Caco-2 (cell line): ENCODE measurements around the gene LRRC14B. TPM values are rescaled to one million over a fixed set of nuclear protein-coding genes. Genes with fewer than 3 reads are reported as not detected.

ENCODE experiments used
- BruUV-seq: library from RNA; stranded (reverse); fragments of 400-500 nt; replicated peaks from 2 replicates; lab custom pipeline; 2021; lab: Mats Ljungman, UMichigan
- CTCF ChIA-PET: fragments of 300-600 bp; sonication (Branson Sonifier 250); formaldehyde crosslinking; loops from one replicate; lab custom pipeline; 2022; ENCODE audit warnings: antibody characterized with exemption; lab: Charles Lee
- POLR2A ChIA-PET: fragments of 300-600 bp; sonication (Branson Sonifier 250); formaldehyde crosslinking; loops from one replicate; lab custom pipeline; 2022; ENCODE audit warnings: antibody characterized with exemption; lab: Charles Lee
- DNase-seq, 2 experiments: peaks; one replicate each; pipeline versions ENCODE4 v3.0.0 to v3.0.0-alpha.2; 2020 to 2022
- H3K27me3 ChIP-seq: replicated peaks from 2 replicates; pipeline ENCODE4 v1.6.0; 2011; ENCODE audit warnings: low read length; ENCODE audit not compliant: control insufficient read depth, insufficient read depth
- H3K36me3 ChIP-seq: 2 replicates; pipeline ENCODE4 v1.5.1; 2011; ENCODE audit warnings: low read length; ENCODE audit not compliant: control insufficient read depth, insufficient read depth
- H3K4me1 ChIP-seq: fragments of 250-450 bp; sonication (Bioruptor Pico); 2 replicates; pipeline ENCODE4 v1.5.1; 2020; ENCODE audit warnings: mild to moderate bottlenecking
- H3K4me3 ChIP-seq: 2 replicates; pipeline ENCODE4 v1.5.1; 2011; ENCODE audit warnings: low read depth, mild to moderate bottlenecking, control low read depth, low read length
- H3K9me3 ChIP-seq: fragments of 250-450 bp; sonication (Bioruptor Pico); 2 replicates; pipeline ENCODE4 v1.5.1; 2020; ENCODE audit warnings: mild to moderate bottlenecking, moderate library complexity
- H3K27ac Mint-ChIP-seq: one replicate; pipeline ENCODE4 v1.8.0; 2022; ENCODE audit warnings: mixed read lengths; ENCODE audit not compliant: unreplicated experiment
- H3K27me3 Mint-ChIP-seq: one replicate; pipeline ENCODE4 v1.8.0; 2022; ENCODE audit warnings: mixed read lengths; ENCODE audit not compliant: insufficient read depth, unreplicated experiment
- H3K36me3 Mint-ChIP-seq: one replicate; pipeline ENCODE4 v1.8.0; 2022; ENCODE audit warnings: mild to moderate bottlenecking, mixed read lengths; ENCODE audit not compliant: insufficient read depth, unreplicated experiment
- H3K4me1 Mint-ChIP-seq: one replicate; pipeline ENCODE4 v1.8.0; 2022; ENCODE audit warnings: low read depth, mixed read lengths; ENCODE audit not compliant: unreplicated experiment
- H3K4me3 Mint-ChIP-seq: one replicate; pipeline ENCODE4 v1.8.0; 2022; ENCODE audit warnings: mild to moderate bottlenecking, moderate library complexity, mixed read lengths; ENCODE audit not compliant: unreplicated experiment
- H3K9me3 Mint-ChIP-seq: one replicate; pipeline ENCODE4 v1.8.0; 2022; ENCODE audit warnings: mixed read lengths; ENCODE audit not compliant: unreplicated experiment
- intact Hi-C: fragments of 100-400 bp; cut with micrococcal nuclease; formaldehyde crosslinking; loops from one replicate; pipeline ENCODE4 v1.10.0; 2022; ENCODE audit not compliant: unreplicated experiment
- total RNA-seq: library from RNA; stranded (reverse); gene quantifications from 2 replicates; pipeline ENCODE4 v1.2.3, GENCODE V29; 2022
- TF ChIP-seq, protein P1 (sequence below), 2 experiments: fragments of 200-600 bp in 1 of 2; IDR thresholded peaks; 1 replicate in 1 of 2; 2 replicates in 1 of 2; pipeline versions ENCODE4 v1.5.1 to v1.8.0; 2011 to 2022; ENCODE audit warnings: antibody characterized with exemption in 1 of 2, control low read depth in 1 of 2, inconsistent platforms in 1 of 2, low read depth in 1 of 2, low read length in 1 of 2, mild to moderate bottlenecking in 1 of 2, moderate library complexity in 1 of 2; ENCODE audit not compliant: insufficient read depth in 1 of 2, severe bottlenecking in 1 of 2, unreplicated experiment in 1 of 2

LRRC14B gene
- total RNA-seq, 1 experiment from 2014 or later: not detected

DNA sequence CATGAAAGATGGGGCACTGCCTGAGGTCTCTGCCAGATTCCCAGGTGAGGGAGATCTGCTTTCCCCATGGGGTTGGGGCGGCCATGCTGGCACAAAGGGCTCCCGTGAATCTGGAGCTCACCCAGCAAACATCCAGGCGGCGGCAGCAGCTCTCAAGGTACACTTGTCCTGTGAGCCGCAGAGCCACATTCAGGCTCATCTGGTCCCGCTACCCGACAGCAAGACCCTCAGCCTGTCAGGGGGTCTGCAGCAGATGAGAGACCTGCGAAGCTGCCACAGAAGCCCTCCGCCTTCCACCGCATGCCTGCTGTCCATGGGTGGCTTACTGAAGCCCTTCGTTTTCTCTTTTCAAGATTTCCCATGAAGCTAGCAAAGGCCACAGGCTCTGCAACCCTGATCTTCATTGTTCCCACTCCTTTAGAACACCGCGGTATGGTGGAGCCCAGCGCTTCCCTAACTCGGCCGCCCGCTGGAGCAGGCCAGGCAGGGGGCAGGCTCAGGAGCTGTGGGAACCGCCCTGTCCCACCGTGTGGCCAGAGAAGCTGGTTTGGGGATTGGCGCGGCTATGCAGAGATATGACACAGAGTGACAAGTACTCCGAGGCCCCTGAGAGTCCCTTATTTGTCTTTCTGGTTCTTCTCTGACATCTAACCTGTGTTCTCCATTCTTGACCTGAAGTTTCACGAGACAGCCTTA, 8.8 kb downstream of the LRRC14B start:
- no peaks in the 10 kb centered on the region for H3K4me1 ChIP-seq
- H3K27me3 Mint-ChIP-seq: no peaks in the 10 kb centered on the region
- ChIA-PET CTCF (no interaction called here), POLR2A (no interaction called here)
- no TSS peak for BruUV-seq
- H3K9me3 Mint-ChIP-seq: no peaks in the 10 kb centered on the region
- H3K9me3 ChIP-seq: no peaks in the 10 kb centered on the region
- H3K27me3 ChIP-seq: no peaks in the 10 kb centered on the region
- DNase-seq: no peak
- peaks cover 19% of the 10 kb centered on the region for H3K36me3 Mint-ChIP-seq
- H3K27ac Mint-ChIP-seq: no peak overlapping the region
- no peak overlapping the region for H3K4me3 ChIP-seq
- H3K4me3 Mint-ChIP-seq: no peak overlapping the region
- H3K36me3 ChIP-seq: no peaks in the 10 kb centered on the region
- intact Hi-C loops: no loop called here
- no peaks in the 10 kb centered on the region for H3K4me1 Mint-ChIP-seq
- TF ChIP-seq, protein P1, sequence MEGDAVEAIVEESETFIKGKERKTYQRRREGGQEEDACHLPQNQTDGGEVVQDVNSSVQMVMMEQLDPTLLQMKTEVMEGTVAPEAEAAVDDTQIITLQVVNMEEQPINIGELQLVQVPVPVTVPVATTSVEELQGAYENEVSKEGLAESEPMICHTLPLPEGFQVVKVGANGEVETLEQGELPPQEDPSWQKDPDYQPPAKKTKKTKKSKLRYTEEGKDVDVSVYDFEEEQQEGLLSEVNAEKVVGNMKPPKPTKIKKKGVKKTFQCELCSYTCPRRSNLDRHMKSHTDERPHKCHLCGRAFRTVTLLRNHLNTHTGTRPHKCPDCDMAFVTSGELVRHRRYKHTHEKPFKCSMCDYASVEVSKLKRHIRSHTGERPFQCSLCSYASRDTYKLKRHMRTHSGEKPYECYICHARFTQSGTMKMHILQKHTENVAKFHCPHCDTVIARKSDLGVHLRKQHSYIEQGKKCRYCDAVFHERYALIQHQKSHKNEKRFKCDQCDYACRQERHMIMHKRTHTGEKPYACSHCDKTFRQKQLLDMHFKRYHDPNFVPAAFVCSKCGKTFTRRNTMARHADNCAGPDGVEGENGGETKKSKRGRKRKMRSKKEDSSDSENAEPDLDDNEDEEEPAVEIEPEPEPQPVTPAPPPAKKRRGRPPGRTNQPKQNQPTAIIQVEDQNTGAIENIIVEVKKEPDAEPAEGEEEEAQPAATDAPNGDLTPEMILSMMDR (IDR thresholded peaks at IDR 0.05; ENCODE audit: insufficient read depth in 1 of 2, low read depth in 1 of 2, low read length in 1 of 2, severe bottlenecking in 1 of 2, unreplicated experiment in 1 of 2): no peak

- no peak overlapping the region for H3K4me3 Mint-ChIP-seq
- H3K4me1 Mint-ChIP-seq: no peaks in the 10 kb centered on the region
- H3K36me3 Mint-ChIP-seq: peaks cover 27% of the 10 kb centered on the region
- DNase-seq: no peak
- H3K9me3 Mint-ChIP-seq: no peaks in the 10 kb centered on the region
- H3K4me3 ChIP-seq: no peak overlapping the region
- H3K27ac Mint-ChIP-seq: no peak overlapping the region
- TF ChIP-seq, protein P1 (IDR thresholded peaks at IDR 0.05; ENCODE audit: insufficient read depth in 1 of 2, low read depth in 1 of 2, low read length in 1 of 2, severe bottlenecking in 1 of 2, unreplicated experiment in 1 of 2): no peak
- BruUV-seq: no TSS peak
- no peaks in the 10 kb centered on the region for H3K27me3 Mint-ChIP-seq
- intact Hi-C loops: no loop called here
- POLR2A ChIA-PET: no interaction called here
- H3K4me1 ChIP-seq: no peaks in the 10 kb centered on the region
- no peaks in the 10 kb centered on the region for H3K9me3 ChIP-seq
- no peaks in the 10 kb centered on the region for H3K27me3 ChIP-seq
- CTCF ChIA-PET: interaction anchor here (1.4 kb wide), 1 partner anchor 17 kb away, joined by 5 read pairs; the partner anchor contains the start of genes CCDC127 and SDHA
- no peaks in the 10 kb centered on the region for H3K36me3 ChIP-seq
These were observed 9.7 kb downstream of the LRRC14B start for GRCh38 chr5:200985-201384.

GRCh38 chr5:201672-202071, 10.4 kb downstream of the LRRC14B start:
- Mint-ChIP-seq H3K27me3 (no peaks in the 10 kb centered on the region), H3K4me1 (no peaks in the 10 kb centered on the region), H3K4me3 (no peak overlapping the region), H3K27ac (no peak overlapping the region), H3K36me3 (peaks cover 27% of the 10 kb centered on the region), H3K9me3 (no peaks in the 10 kb centered on the region)
- TF ChIP-seq, protein P1 (IDR thresholded peaks at IDR 0.05; ENCODE audit: insufficient read depth in 1 of 2, low read depth in 1 of 2, low read length in 1 of 2, severe bottlenecking in 1 of 2, unreplicated experiment in 1 of 2): no peak
- ChIA-PET CTCF (interaction anchor here (1.1 to 1.4 kb wide), 2 partner anchors 13 to 17 kb away, joined by 3 to 5 read pairs; partner anchors contain the start of genes CCDC127 and SDHA), POLR2A (no interaction called here)
- BruUV-seq: no TSS peak
- H3K27me3 ChIP-seq: no peaks in the 10 kb centered on the region
- no peaks in the 10 kb centered on the region for H3K9me3 ChIP-seq
- DNase-seq: no peak
- intact Hi-C loops: no loop called here
- no peak overlapping the region for H3K4me3 ChIP-seq
- H3K36me3 ChIP-seq: no peaks in the 10 kb centered on the region
- no peaks in the 10 kb centered on the region for H3K4me1 ChIP-seq
